Activated naive CD4-positive, alpha-beta T cell treated with anti-CD3 and anti-CD28 coated beads, Interleukin-2, amount 10 ng/mL, durations not matched to agents 7 days and 5 days (primary cell): ENCODE results near the gene LLGL2.

Experiments used
- CTCF ChIA-PET: fragments of 350-600 bp; sonication (Branson Sonifier 250); formaldehyde crosslinking; loops from one replicate; lab custom pipeline; 2021; ENCODE audit warnings: antibody characterized with exemption; lab: Charles Lee
- DNase-seq: peaks from one replicate; pipeline ENCODE4 v3.0.0-alpha.2; 2020
- H3K27ac Mint-ChIP-seq: one replicate; pipeline ENCODE4 v1.8.0; 2021; ENCODE audit warnings: mild to moderate bottlenecking, moderate library complexity, mixed read lengths
- H3K27me3 Mint-ChIP-seq: one replicate; pipeline ENCODE4 v1.8.0; 2021; ENCODE audit warnings: mild to moderate bottlenecking, mixed read lengths
- H3K36me3 Mint-ChIP-seq: one replicate; pipeline ENCODE4 v1.8.0; 2021; ENCODE audit warnings: mixed read lengths
- H3K4me1 Mint-ChIP-seq: one replicate; pipeline ENCODE4 v1.8.0; 2021; ENCODE audit warnings: mixed read lengths
- H3K4me3 Mint-ChIP-seq: one replicate; pipeline ENCODE4 v1.8.0; 2021; ENCODE audit warnings: mild to moderate bottlenecking, moderate library complexity, mixed read lengths
- H3K9me3 Mint-ChIP-seq: one replicate; pipeline ENCODE4 v1.8.0; 2021; ENCODE audit warnings: mixed read lengths

The LLGL2 gene

GRCh38 chr17:75487351-75488070 is 38.0 kb upstream of the LLGL2 start:
- Mint-ChIP-seq H3K27me3 (no peaks in the 10 kb centered on the region), H3K4me1 (peaks cover 29% of the 10 kb centered on the region), H3K27ac (peak overlapping the region; percentile 93), H3K4me3 (peak overlapping the region; percentile 19), H3K36me3 (peaks cover 20% of the 10 kb centered on the region), H3K9me3 (no peaks in the 10 kb centered on the region)
- CTCF ChIA-PET, result interaction anchor here (1.0 to 1.8 kb wide), 5 partner anchors 8 to 60 kb away, joined by 3 to 7 read pairs (median 4); partner anchors contain the start of gene TMEM94
- peak; percentile 75 for DNase-seq

GRCh38 chr17:75488693-75489510 is 36.6 kb upstream of the LLGL2 start:
- H3K36me3 Mint-ChIP-seq, result peaks cover 25% of the 10 kb centered on the region
- H3K4me1 Mint-ChIP-seq, result peaks cover 29% of the 10 kb centered on the region
- CTCF ChIA-PET, result interaction anchor here (0.6 to 1.4 kb wide), 2 partner anchors 7 to 834 kb away, joined by 3 read pairs; no protein-coding TSS in a partner anchor
- H3K27ac Mint-ChIP-seq, result peak overlapping the region; percentile 76
- no peaks in the 10 kb centered on the region for H3K27me3 Mint-ChIP-seq
- H3K9me3 Mint-ChIP-seq, result no peaks in the 10 kb centered on the region
- no peak overlapping the region for H3K4me3 Mint-ChIP-seq
- no peak for DNase-seq

GRCh38 chr17:75489511-75489955 is 36.0 kb upstream of the LLGL2 start:
- CTCF ChIA-PET, result no interaction called here
- peak overlapping the region; percentile 15 for H3K27ac Mint-ChIP-seq
- peaks cover 29% of the 10 kb centered on the region for H3K4me1 Mint-ChIP-seq
- no peaks in the 10 kb centered on the region for H3K27me3 Mint-ChIP-seq
- H3K36me3 Mint-ChIP-seq, result peaks cover 25% of the 10 kb centered on the region
- DNase-seq, result no peak
- H3K4me3 Mint-ChIP-seq, result no peak overlapping the region
- no peaks in the 10 kb centered on the region for H3K9me3 Mint-ChIP-seq

- CTCF ChIA-PET, result no interaction called here
- DNase-seq, result no peak
- Mint-ChIP-seq H3K27me3 (no peaks in the 10 kb centered on the region), H3K9me3 (no peaks in the 10 kb centered on the region), H3K36me3 (peaks cover 23% of the 10 kb centered on the region), H3K4me3 (no peak overlapping the region), H3K27ac (peak overlapping the region; percentile 68), H3K4me1 (peaks cover 27% of the 10 kb centered on the region)
These were observed 35.2 kb upstream of the LLGL2 start for GRCh38 chr17:75490173-75490743.

GRCh38 chr17:75490953-75491649 is 34.4 kb upstream of the LLGL2 start:
- Mint-ChIP-seq H3K4me1 (peaks cover 26% of the 10 kb centered on the region), H3K27me3 (no peaks in the 10 kb centered on the region), H3K36me3 (peaks cover 27% of the 10 kb centered on the region), H3K4me3 (no peak overlapping the region), H3K9me3 (no peaks in the 10 kb centered on the region), H3K27ac (no peak overlapping the region)
- DNase-seq, result no peak
- CTCF ChIA-PET, result no interaction called here

GRCh38 chr17:75491680-75492079 is 33.8 kb upstream of the LLGL2 start:
- H3K27ac Mint-ChIP-seq, result no peak overlapping the region
- peaks cover 20% of the 10 kb centered on the region for H3K4me1 Mint-ChIP-seq
- H3K4me3 Mint-ChIP-seq, result no peak overlapping the region
- no peak for DNase-seq
- no peaks in the 10 kb centered on the region for H3K27me3 Mint-ChIP-seq
- H3K9me3 Mint-ChIP-seq, result no peaks in the 10 kb centered on the region
- CTCF ChIA-PET, result no interaction called here
- H3K36me3 Mint-ChIP-seq, result peaks cover 23% of the 10 kb centered on the region

- Mint-ChIP-seq H3K4me3 (no peak overlapping the region), H3K9me3 (no peaks in the 10 kb centered on the region), H3K4me1 (peaks cover 13% of the 10 kb centered on the region), H3K27ac (no peak overlapping the region), H3K27me3 (no peaks in the 10 kb centered on the region), H3K36me3 (peaks cover 20% of the 10 kb centered on the region)
- no peak for DNase-seq
- CTCF ChIA-PET, result no interaction called here
These were observed 32.8 kb upstream of the LLGL2 start for GRCh38 chr17:75492555-75493168.

GRCh38 chr17:75493476-75494129 is 31.9 kb upstream of the LLGL2 start:
- DNase-seq, result no peak
- CTCF ChIA-PET, result no interaction called here
- Mint-ChIP-seq H3K9me3 (no peaks in the 10 kb centered on the region), H3K27ac (no peak overlapping the region), H3K27me3 (no peaks in the 10 kb centered on the region), H3K4me3 (no peak overlapping the region), H3K36me3 (peaks cover 22% of the 10 kb centered on the region), H3K4me1 (peaks cover 11% of the 10 kb centered on the region)

- CTCF ChIA-PET, result no interaction called here
- no peak for DNase-seq
- H3K27me3 Mint-ChIP-seq, result no peaks in the 10 kb centered on the region
- peaks cover 22% of the 10 kb centered on the region for H3K36me3 Mint-ChIP-seq
- H3K27ac Mint-ChIP-seq, result no peak overlapping the region
- H3K9me3 Mint-ChIP-seq, result no peaks in the 10 kb centered on the region
- H3K4me3 Mint-ChIP-seq, result no peak overlapping the region
- peaks cover 11% of the 10 kb centered on the region for H3K4me1 Mint-ChIP-seq
These were observed 31.1 kb upstream of the LLGL2 start for GRCh38 chr17:75494326-75494877.

- H3K4me3 Mint-ChIP-seq, result no peak overlapping the region
- H3K36me3 Mint-ChIP-seq, result peaks cover 22% of the 10 kb centered on the region
- no peak overlapping the region for H3K27ac Mint-ChIP-seq
These were observed 29.5 kb upstream of the LLGL2 start for GRCh38 chr17:75496005-75496404.

GRCh38 chr17:75498039-75498725 is 27.3 kb upstream of the LLGL2 start:
- CTCF ChIA-PET, result interaction anchor here (0.7 to 2.1 kb wide), 3 partner anchors 19 to 384 kb away, joined by 3 to 8 read pairs (median 3); partner anchors contain the start of genes SMIM5 and TSEN54
- Mint-ChIP-seq H3K4me3 (no peak overlapping the region), H3K4me1 (peaks cover 9% of the 10 kb centered on the region), H3K9me3 (no peaks in the 10 kb centered on the region), H3K27me3 (no peaks in the 10 kb centered on the region), H3K36me3 (peaks cover 14% of the 10 kb centered on the region), H3K27ac (peak overlapping the region; percentile 60)
- peak; percentile 29 for DNase-seq

More at GRCh38 chr17:75496005-75496404, 29.5 kb upstream of the LLGL2 start:
- H3K9me3 Mint-ChIP-seq, result no peaks in the 10 kb centered on the region
- no peaks in the 10 kb centered on the region for H3K27me3 Mint-ChIP-seq
- CTCF ChIA-PET, result interaction anchor here (1.4 to 1.5 kb wide), 2 partner anchors 8 to 9 kb away, joined by 3 read pairs; no protein-coding TSS in a partner anchor
- H3K4me1 Mint-ChIP-seq, result peaks cover 9% of the 10 kb centered on the region
- no peak for DNase-seq

- Mint-ChIP-seq H3K27me3 (no peaks in the 10 kb centered on the region), H3K27ac (no peak overlapping the region), H3K4me1 (peaks cover 9% of the 10 kb centered on the region), H3K4me3 (no peak overlapping the region), H3K9me3 (no peaks in the 10 kb centered on the region), H3K36me3 (peaks cover 14% of the 10 kb centered on the region)
- CTCF ChIA-PET, result interaction anchor here (2.1 kb wide), 1 partner anchor 18 kb away, joined by 8 read pairs; the partner anchor contains the start of gene TSEN54
- no peak for DNase-seq
These were observed 26.7 kb upstream of the LLGL2 start for GRCh38 chr17:75498726-75499213.
